Caco-2 (cell line): ENCODE measurements around the gene SMG7. TPM values are rescaled to one million over a fixed set of nuclear protein-coding genes. Genes with fewer than 3 reads are reported as not detected.

Source experiments
- BruUV-seq: library from RNA; stranded (reverse); fragments of 400-500 nt; replicated peaks from 2 replicates; lab custom pipeline; 2021; lab: Mats Ljungman, UMichigan
- CTCF ChIA-PET: fragments of 300-600 bp; sonication (Branson Sonifier 250); formaldehyde crosslinking; loops from one replicate; lab custom pipeline; 2022; ENCODE audit warnings: antibody characterized with exemption; lab: Charles Lee
- POLR2A ChIA-PET: fragments of 300-600 bp; sonication (Branson Sonifier 250); formaldehyde crosslinking; loops from one replicate; lab custom pipeline; 2022; ENCODE audit warnings: antibody characterized with exemption; lab: Charles Lee
- DNase-seq, 2 experiments: peaks; one replicate each; pipeline versions ENCODE4 v3.0.0 to v3.0.0-alpha.2; 2020 to 2022
- H3K27me3 ChIP-seq: replicated peaks from 2 replicates; pipeline ENCODE4 v1.6.0; 2011; ENCODE audit warnings: low read length; ENCODE audit not compliant: control insufficient read depth, insufficient read depth
- H3K36me3 ChIP-seq: 2 replicates; pipeline ENCODE4 v1.5.1; 2011; ENCODE audit warnings: low read length; ENCODE audit not compliant: control insufficient read depth, insufficient read depth
- H3K4me1 ChIP-seq: fragments of 250-450 bp; sonication (Bioruptor Pico); 2 replicates; pipeline ENCODE4 v1.5.1; 2020; ENCODE audit warnings: mild to moderate bottlenecking
- H3K4me3 ChIP-seq: 2 replicates; pipeline ENCODE4 v1.5.1; 2011; ENCODE audit warnings: low read depth, mild to moderate bottlenecking, control low read depth, low read length
- H3K9me3 ChIP-seq: fragments of 250-450 bp; sonication (Bioruptor Pico); 2 replicates; pipeline ENCODE4 v1.5.1; 2020; ENCODE audit warnings: mild to moderate bottlenecking, moderate library complexity
- H3K27ac Mint-ChIP-seq: one replicate; pipeline ENCODE4 v1.8.0; 2022; ENCODE audit warnings: mixed read lengths; ENCODE audit not compliant: unreplicated experiment
- H3K27me3 Mint-ChIP-seq: one replicate; pipeline ENCODE4 v1.8.0; 2022; ENCODE audit warnings: mixed read lengths; ENCODE audit not compliant: insufficient read depth, unreplicated experiment
- H3K36me3 Mint-ChIP-seq: one replicate; pipeline ENCODE4 v1.8.0; 2022; ENCODE audit warnings: mild to moderate bottlenecking, mixed read lengths; ENCODE audit not compliant: insufficient read depth, unreplicated experiment
- H3K4me1 Mint-ChIP-seq: one replicate; pipeline ENCODE4 v1.8.0; 2022; ENCODE audit warnings: low read depth, mixed read lengths; ENCODE audit not compliant: unreplicated experiment
- H3K4me3 Mint-ChIP-seq: one replicate; pipeline ENCODE4 v1.8.0; 2022; ENCODE audit warnings: mild to moderate bottlenecking, moderate library complexity, mixed read lengths; ENCODE audit not compliant: unreplicated experiment
- H3K9me3 Mint-ChIP-seq: one replicate; pipeline ENCODE4 v1.8.0; 2022; ENCODE audit warnings: mixed read lengths; ENCODE audit not compliant: unreplicated experiment
- CTCF ChIP-seq, 2 experiments: fragments of 200-600 bp in 1 of 2; IDR thresholded peaks; 1 replicate in 1 of 2; 2 replicates in 1 of 2; pipeline versions ENCODE4 v1.5.1 to v1.8.0; 2011 to 2022; ENCODE audit warnings: antibody characterized with exemption in 1 of 2, control low read depth in 1 of 2, inconsistent platforms in 1 of 2, low read depth in 1 of 2, low read length in 1 of 2, mild to moderate bottlenecking in 1 of 2, moderate library complexity in 1 of 2; ENCODE audit not compliant: insufficient read depth in 1 of 2, severe bottlenecking in 1 of 2, unreplicated experiment in 1 of 2
- intact Hi-C: fragments of 100-400 bp; cut with micrococcal nuclease; formaldehyde crosslinking; loops from one replicate; pipeline ENCODE4 v1.10.0; 2022; ENCODE audit not compliant: unreplicated experiment
- total RNA-seq: library from RNA; stranded (reverse); gene quantifications from 2 replicates; pipeline ENCODE4 v1.2.3, GENCODE V29; 2022

The SMG7 gene
- total RNA-seq, 1 experiment from 2014 or later: 57.8 TPM

DNA sequence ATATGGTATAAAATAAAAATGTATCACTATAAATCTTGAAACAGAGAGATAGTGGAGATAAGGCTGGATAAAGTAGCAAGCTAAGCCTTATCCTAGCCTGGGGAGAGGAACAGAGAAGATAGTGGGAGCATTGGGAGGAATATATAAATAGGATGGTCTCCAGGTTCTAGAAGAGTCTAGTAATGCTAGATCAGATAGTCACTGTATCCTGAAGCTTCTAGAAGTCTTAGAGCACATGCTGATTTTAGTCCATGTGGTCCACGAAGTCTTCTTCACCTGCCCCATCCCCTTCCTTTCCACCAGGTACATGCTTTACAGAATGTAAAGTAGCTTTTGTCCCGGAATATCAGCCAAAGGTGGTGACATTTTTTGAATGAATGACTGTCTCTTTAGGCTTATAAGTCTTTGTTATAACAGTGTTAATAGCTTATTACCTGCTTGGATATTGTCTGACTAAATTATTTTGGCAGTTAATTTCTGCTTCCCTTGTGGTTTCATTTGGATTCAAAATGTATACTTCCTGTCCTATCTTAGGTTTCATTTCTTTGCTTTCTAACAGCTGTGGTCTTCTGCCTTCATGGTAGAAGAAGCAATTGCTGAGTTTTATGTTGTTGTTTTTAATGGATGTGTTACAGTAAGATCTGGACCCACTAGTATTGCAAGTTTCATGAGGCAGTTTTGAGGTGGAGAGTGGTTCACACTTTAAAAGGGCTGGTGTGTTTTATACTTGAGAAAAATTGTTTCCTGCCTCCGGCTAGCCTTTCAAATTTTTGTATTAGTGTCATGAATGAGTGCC is 5.9 kb downstream of the SMG7 start:
- no peaks in the 10 kb centered on the region for H3K27me3 Mint-ChIP-seq
- no peak overlapping the region for H3K27ac Mint-ChIP-seq
- peaks cover 11% of the 10 kb centered on the region for H3K36me3 Mint-ChIP-seq
- Histone ChIP-seq H3K9me3 (no peaks in the 10 kb centered on the region), H3K4me3 (no peak overlapping the region), H3K27me3 (no peaks in the 10 kb centered on the region), H3K4me1 (peaks cover 25% of the 10 kb centered on the region), H3K36me3 (no peaks in the 10 kb centered on the region; the same call in 1 of the 2 replicates)
- TF ChIP-seq CTCF (IDR thresholded peaks at IDR 0.05; ENCODE audit: insufficient read depth in 1 of 2, low read depth in 1 of 2, low read length in 1 of 2, severe bottlenecking in 1 of 2, unreplicated experiment in 1 of 2): no peak
- no TSS peak for BruUV-seq
- peaks cover 39% of the 10 kb centered on the region for H3K4me1 Mint-ChIP-seq
- CTCF ChIA-PET: no interaction called here
- POLR2A ChIA-PET: no interaction called here
- H3K9me3 Mint-ChIP-seq: no peaks in the 10 kb centered on the region
- intact Hi-C loops: no loop called here
- no peak for DNase-seq
- no peak overlapping the region for H3K4me3 Mint-ChIP-seq

GRCh38 chr1:183480971-183481441 is 8.7 kb downstream of the SMG7 start:
- TF ChIP-seq CTCF (IDR thresholded peaks at IDR 0.05; ENCODE audit: insufficient read depth in 1 of 2, low read depth in 1 of 2, low read length in 1 of 2, severe bottlenecking in 1 of 2, unreplicated experiment in 1 of 2): no peak
- Histone ChIP-seq H3K36me3 (no peaks in the 10 kb centered on the region), H3K27me3 (no peaks in the 10 kb centered on the region), H3K4me3 (no peak overlapping the region), H3K9me3 (no peaks in the 10 kb centered on the region), H3K4me1 (peaks cover 26% of the 10 kb centered on the region)
- CTCF ChIA-PET: no interaction called here
- H3K9me3 Mint-ChIP-seq: no peaks in the 10 kb centered on the region
- peaks cover 6% of the 10 kb centered on the region for H3K36me3 Mint-ChIP-seq
- no peak overlapping the region for H3K27ac Mint-ChIP-seq
- no peak for DNase-seq
- no TSS peak for BruUV-seq
- POLR2A ChIA-PET: no interaction called here
- H3K4me1 Mint-ChIP-seq: peaks cover 32% of the 10 kb centered on the region
- H3K27me3 Mint-ChIP-seq: no peaks in the 10 kb centered on the region
- intact Hi-C loops: no loop called here
- no peak overlapping the region for H3K4me3 Mint-ChIP-seq

DNA sequence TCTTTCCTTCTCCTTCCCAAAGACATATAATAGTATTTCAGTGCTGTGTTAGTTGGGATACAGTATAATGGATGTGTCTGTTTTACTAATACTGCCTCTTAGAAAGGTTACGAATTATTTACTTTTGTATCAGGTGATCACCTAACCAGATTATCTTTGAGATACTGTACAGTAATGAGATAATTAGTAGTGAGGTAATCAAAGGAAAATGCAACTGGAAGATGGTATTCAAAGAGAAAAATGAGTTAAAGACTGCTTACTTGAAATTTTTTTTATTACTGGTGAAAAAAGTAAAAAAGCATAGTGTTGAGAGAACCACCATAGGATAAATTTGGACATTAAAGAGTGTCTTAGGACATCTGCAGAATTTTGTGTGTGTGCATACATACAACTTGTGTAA is 10.9 kb downstream of the SMG7 start:
- intact Hi-C loops: no loop called here
- no peak overlapping the region for H3K4me3 ChIP-seq
- Mint-ChIP-seq H3K36me3 (peaks cover 10% of the 10 kb centered on the region), H3K4me1 (peaks cover 32% of the 10 kb centered on the region), H3K27ac (no peak overlapping the region), H3K27me3 (no peaks in the 10 kb centered on the region), H3K4me3 (no peak overlapping the region), H3K9me3 (no peaks in the 10 kb centered on the region)
- H3K4me1 ChIP-seq: peaks cover 26% of the 10 kb centered on the region
- no peak for DNase-seq
- no peak for TF ChIP-seq CTCF (IDR thresholded peaks at IDR 0.05; ENCODE audit: insufficient read depth in 1 of 2, low read depth in 1 of 2, low read length in 1 of 2, severe bottlenecking in 1 of 2, unreplicated experiment in 1 of 2)
- no peaks in the 10 kb centered on the region for H3K9me3 ChIP-seq
- no peaks in the 10 kb centered on the region for H3K36me3 ChIP-seq
- POLR2A ChIA-PET: no interaction called here
- no TSS peak for BruUV-seq
- CTCF ChIA-PET: no interaction called here
- no peaks in the 10 kb centered on the region for H3K27me3 ChIP-seq
